ENCODE data around the gene LIME1.

The LIME1 gene, protein sequence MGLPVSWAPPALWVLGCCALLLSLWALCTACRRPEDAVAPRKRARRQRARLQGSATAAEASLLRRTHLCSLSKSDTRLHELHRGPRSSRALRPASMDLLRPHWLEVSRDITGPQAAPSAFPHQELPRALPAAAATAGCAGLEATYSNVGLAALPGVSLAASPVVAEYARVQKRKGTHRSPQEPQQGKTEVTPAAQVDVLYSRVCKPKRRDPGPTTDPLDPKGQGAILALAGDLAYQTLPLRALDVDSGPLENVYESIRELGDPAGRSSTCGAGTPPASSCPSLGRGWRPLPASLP

DNA sequence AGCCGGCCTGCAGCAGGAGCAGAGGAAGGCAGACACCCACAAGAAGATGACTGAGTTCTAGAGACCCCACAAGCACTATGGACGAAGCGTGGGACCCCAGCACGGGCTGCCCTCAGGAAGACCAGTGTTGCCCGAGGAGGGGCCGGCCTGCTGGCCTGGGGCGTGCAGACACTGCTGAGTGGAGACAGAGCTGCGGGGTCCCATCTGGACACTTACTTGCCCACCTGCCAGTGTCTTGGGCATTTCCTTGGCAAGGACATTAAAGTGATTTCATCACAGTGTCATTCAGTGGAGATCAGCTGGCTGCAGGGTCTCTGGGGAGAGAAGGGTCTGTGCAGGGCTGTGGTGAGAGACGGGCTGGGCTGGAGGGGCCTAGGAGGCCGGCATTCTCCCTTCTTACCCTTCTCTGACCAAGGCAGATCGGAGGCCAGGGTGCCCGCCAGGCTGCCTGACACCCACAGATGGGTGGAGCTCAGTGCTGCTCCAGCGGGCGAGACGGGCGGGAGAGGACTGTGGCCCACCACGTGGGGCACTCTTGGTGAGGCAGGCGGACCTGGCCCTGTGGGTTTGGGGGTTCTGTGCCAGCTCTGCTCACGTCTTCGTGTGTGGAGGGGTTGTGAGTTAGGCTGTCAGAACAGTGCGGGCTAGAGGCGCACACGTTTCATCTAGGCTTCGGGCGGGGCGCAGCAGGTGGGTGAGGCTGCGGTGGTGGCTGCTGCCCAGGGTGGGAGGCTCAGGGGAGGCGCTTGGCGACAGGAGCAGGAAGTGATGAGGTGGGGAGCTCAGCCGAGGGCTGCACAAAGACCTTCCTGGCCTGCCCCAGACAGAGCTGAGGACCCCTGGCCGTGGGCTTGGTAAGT is at the start of gene LIME1:
Gene LIME1 (plus strand): TSS at position 806 of the 860 bp plus-strand sequence. CDS start 886 bp downstream, outside the sequence.
- DNase-seq, result no peak

DNA sequence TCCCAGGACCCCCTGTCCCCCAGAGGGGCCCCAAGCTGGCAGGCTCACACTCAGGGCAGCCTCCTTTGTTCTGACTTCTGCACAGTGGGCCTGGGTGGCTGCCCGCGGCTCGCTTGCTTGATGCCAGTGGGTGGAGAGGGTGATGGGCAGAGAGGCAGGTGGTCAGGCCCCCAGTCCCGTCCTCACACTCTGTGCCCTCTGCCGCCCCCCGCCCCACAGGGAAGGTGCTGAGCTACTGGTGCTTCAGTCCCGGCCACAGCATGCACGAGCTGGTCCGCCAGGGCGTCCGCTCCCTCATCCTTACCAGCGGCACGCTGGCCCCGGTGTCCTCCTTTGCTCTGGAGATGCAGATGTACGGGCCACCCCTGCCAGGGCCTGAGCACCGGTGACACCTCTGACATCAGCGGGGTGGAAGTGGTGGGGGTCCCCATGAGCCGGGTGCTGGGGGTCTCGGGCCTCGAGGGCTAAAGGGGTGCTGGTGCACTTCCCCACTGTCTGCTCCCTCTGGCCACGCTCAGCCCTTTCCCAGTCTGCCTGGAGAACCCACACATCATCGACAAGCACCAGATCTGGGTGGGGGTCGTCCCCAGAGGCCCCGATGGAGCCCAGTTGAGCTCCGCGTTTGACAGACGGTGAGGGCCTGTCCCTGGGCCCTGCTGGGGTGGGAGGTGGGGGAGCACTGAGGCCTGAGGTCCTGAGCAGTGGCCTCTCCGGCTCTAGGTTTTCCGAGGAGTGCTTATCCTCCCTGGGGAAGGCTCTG is 48.9 kb upstream of the LIME1 start:
- DNase-seq, result no peak

DNA sequence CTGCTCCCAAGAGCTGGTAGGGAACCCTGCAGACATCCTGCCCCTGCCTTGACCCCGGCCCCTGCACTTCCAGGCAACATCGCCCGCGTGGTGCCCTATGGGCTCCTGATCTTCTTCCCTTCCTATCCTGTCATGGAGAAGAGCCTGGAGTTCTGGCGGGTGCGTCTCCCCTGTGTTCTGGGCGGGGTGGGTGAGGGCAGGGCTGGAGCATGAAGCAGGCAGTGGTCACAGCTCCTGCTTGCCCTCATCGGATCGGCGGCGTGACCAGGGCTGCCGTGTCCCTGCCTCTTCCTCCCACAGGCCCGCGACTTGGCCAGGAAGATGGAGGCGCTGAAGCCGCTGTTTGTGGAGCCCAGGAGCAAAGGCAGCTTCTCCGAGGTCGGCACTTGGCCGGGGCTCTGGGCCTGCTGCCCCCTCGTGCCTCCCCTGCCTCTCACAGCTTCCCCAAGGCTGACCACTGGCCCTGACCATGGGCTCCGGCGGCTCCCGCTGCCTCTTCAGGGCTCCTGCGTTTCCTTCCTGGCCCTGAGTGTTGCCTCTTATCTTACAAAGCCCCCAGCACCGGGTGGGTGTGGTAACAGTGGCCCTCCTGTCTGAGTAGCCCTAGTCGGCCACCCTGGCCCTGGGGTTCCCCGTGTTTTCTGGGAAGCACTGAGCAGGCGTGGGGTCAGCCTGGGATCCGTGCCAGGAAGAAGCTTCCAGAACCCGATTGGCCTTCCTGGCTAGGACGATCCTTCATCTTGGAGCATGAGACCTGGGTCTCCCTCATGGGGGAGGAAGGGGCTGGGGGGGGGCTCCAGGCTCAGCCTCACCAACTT is 48.0 kb upstream of the LIME1 start:
- DNase-seq, result no peak

DNA sequence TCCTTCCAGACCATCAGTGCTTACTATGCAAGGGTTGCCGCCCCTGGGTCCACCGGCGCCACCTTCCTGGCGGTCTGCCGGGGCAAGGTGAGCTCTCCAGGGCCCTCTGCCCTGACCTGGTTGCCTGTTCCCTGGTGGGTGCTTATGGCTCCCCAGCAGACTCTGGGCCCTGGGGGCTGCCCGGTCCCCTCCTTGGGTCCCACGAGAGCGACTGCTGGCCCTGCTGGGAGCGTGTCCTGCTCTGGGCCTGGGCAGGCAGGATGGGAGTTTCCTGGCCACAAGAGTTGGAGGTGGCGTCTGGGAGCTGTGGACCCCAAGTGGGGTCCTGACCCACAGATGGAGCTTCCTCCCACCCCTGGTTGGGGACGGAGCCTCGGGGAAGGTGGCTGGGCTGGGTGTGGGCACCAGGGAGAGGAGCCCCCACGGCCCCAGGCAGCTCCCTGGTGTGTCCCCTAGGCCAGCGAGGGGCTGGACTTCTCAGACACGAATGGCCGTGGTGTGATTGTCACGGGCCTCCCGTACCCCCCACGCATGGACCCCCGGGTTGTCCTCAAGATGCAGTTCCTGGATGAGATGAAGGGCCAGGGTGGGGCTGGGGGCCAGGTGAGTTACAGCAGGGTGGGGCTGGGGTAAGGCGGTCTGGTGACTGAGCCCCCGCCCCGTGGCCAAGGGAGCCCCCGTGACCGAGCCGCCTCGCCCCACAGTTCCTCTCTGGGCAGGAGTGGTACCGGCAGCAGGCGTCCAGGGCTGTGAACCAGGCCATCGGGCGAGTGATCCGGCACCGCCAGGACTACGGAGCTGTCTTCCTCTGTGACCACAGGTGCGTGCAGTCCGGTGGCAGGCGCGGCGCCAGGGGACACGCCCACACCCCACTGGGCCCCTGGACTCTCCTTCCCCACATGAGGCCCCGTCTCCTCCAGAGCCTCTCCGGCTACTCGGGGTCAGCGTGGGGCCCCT is 47.1 kb upstream of the LIME1 start:
- DNase-seq, result no peak

DNA sequence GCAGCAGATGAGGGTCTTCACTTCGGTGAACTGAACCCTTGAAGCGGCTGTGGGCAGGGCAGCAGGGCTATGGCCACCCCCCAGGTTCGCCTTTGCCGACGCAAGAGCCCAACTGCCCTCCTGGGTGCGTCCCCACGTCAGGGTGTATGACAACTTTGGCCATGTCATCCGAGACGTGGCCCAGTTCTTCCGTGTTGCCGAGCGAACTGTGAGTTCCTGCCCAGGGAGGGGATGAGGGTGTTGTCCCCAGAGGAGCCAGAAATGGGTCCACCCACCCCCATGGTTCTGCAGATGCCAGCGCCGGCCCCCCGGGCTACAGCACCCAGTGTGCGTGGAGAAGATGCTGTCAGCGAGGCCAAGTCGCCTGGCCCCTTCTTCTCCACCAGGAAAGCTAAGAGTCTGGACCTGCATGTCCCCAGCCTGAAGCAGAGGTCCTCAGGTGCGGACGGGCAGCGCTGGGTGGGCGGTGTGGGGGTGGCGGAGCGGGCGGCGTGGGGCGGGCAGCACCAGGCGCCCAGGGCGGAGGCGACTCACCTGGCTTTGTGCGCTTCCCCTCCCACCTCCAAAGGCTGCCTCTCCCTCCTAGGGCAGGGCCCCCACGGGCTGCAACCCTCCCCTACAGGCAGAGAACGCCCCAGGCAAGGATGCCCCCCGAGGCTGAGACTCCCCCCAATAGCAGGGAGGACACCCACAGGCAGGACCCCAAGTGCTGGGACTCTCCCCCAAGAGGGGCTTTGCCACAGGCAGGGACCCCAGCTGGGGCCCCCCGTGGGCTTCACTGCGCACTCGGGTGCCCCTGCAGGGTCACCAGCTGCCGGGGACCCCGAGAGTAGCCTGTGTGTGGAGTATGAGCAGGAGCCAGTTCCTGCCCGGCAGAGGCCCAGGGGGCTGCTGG is 46.2 kb upstream of the LIME1 start:
- DNase-seq, result no peak

DNA sequence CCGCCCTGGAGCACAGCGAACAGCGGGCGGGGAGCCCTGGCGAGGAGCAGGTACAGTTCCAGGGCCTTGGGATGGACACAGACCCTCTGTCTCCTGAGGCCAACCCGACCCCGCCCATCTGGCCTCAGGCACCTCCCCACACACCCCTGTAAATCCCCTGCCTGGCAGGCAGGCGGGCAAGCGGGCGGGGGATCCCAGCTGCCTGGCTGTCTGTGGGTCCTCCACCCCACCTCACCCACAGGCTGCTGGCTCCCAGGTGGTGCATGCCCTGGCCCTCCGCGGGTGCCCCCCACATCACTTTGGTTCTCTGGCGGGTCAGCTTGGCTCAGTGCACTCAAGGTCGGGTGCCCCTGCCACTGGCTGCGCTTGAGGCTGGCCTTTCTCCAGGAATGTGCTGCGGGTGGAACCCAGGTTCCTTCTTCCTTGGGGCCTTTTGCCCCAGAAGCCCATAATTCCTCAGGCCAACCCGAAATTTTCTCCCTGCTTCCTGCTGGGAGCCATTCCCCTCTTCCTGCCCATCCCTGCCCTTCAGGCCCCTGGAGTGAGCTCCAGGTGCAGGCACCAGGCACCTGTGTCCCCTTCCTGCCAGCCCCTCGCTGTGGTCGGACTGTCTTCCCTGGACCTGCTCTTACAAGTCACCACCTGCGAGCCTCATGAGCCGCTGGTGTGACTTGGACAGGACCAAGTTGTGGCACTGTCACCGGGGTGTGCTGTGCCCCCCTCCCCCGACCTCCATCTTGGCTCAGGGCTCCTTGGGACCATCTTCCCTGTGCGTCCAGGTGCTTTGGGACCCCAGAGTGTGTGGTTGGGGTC is 45.4 kb upstream of the LIME1 start:
- no peak for DNase-seq

DNA sequence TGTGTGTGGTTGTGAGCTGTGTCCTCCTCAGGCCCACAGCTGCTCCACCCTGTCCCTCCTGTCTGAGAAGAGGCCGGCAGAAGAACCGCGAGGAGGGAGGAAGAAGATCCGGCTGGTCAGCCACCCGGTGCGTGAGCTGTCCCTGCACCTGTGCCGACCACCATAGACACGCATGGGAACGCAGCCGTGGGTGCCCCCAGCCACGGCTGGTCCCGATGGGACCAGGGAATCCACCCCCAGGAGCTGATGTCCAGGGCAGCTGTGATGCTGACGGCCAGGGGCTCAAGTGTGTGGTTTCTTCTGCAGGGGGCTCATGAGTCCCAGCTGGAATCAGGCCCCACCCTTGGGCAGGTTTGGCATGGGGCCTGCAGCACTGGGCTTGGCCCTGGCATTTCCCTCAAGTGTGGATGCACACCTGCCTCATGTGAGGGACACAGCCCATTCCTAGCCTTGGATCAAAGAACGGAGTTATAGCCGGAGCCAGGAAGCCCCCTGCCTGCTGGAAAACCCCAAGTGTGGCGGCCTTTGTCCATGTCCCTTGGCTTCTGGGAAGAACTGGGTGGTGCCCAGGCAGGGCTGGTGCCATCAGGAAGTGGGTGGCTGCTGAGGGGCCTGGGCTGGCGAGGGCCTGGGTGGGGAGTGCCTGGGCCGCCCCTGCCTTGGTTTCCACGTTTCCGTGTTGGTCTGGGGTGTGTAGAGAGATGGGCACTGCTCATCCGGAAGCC is 44.6 kb upstream of the LIME1 start:
- no peak for DNase-seq

DNA sequence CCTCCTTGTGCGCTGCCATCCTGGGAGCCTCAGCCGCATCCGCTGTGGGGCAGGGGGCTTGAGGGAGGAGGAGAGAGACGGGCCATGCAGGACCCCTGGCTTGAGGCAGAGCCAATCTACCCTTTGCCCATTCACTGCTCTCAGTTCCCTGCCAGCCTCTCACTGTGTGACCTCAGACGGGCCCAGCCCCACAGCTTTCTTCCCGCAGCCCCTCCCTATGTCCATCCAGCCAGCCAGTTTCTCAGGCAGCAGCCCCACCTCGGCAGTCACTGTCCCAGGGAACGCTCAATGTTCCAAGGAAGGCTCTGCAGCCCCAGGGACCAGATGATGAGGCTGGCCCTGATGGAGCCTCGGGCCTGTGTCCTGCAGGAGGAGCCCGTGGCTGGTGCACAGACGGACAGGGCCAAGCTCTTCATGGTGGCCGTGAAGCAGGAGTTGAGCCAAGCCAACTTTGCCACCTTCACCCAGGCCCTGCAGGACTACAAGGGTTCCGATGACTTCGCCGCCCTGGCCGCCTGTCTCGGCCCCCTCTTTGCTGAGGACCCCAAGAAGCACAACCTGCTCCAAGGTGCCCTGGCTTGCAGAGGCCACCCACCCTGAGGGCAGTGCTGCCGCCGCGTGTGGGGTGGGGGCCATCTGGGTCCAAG is 43.9 kb upstream of the LIME1 start:
- no peak for DNase-seq

DNA sequence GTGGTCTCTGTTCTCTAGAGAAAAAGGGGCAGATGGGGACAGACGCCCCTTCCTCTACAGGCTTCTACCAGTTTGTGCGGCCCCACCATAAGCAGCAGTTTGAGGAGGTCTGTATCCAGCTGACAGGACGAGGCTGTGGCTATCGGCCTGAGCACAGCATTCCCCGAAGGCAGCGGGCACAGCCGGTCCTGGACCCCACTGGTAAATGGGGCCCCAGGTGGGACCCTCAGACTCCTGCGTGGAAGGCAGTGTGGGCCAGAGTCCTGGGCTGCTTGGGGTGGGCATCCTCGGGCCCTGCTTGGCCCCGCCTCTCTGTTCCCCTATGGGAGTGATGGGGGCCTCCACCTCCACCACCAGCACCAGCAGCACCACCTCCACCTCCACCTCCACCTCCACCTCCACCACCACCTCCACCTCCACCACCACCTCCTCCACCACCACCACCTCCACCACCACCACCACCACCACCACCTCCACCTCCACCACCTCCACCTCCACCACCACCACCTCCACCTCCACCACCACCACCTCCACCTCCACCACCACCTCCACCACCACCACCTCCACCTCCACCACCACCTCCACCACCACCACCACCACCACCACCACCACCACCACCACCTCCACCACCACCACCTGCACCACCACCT is 43.3 kb upstream of the LIME1 start:
- no peak for DNase-seq

DNA sequence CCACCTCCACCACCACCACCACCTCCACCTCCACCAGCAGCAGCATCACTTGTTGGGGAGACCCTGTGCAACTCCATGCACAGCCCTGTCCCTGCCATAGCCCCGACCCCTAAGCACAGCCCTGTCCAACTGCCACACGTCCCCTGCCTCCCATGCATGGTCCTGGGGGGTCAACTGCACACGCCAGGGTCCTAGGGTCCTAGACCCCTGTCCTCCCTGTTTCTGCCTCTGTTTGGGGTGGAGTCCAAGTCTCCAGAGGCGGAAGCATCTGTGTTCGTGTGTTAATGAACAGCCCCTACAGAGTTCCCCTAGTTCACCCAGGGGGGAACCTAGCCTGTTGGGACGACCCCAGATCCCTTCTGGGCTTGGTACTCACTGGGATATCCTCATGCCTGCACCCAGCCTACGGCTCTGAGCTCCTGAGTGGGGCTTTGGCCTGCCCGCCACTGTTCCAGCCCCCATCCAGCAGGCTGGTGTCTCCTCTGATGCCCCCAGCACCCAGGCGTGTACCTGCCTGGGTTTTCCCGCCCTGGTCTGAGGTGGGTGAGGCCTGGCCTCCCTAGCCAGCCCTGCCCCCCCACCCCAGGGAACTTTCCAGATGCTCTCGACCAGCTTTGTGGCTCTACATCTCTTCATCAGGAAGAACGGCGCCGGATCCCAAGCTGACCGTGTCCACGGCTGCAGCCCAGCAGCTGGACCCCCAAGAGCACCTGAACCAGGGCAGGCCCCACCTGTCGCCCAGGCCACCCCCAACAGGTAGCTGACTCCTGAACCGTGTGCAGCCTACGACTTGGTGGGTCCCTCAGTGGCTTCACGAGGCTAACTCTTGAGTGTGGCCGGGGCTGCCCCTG is 42.5 kb upstream of the LIME1 start:
- no peak for DNase-seq

DNA sequence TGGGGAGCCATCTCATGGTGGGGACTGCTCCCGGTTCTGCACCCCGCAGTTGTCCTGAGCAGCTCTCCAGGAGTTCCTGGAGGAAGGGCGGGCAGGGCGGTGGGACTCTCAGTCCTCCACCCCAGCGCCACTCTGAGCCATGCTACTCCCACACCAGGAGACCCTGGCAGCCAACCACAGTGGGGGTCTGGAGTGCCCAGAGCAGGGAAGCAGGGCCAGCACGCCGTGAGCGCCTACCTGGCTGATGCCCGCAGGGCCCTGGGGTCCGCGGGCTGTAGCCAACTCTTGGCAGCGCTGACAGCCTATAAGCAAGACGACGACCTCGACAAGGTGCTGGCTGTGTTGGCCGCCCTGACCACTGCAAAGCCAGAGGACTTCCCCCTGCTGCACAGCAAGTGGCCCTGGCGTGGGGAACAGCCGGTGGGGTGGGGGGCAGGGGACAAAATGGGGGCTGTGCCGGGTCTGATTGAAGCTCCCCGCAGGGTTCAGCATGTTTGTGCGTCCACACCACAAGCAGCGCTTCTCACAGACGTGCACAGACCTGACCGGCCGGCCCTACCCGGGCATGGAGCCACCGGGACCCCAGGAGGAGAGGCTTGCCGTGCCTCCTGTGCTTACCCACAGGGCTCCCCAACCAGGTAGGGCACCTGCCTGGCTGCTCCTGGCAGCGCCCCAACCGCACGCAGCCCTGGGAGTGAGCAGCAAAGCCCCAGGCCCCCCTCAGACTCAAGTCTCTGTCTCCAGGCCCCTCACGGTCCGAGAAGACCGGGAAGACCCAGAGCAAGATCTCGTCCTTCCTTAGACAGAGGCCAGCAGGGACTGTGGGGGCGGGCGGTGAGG is 41.7 kb upstream of the LIME1 start:
- DNase-seq, result no peak

DNA sequence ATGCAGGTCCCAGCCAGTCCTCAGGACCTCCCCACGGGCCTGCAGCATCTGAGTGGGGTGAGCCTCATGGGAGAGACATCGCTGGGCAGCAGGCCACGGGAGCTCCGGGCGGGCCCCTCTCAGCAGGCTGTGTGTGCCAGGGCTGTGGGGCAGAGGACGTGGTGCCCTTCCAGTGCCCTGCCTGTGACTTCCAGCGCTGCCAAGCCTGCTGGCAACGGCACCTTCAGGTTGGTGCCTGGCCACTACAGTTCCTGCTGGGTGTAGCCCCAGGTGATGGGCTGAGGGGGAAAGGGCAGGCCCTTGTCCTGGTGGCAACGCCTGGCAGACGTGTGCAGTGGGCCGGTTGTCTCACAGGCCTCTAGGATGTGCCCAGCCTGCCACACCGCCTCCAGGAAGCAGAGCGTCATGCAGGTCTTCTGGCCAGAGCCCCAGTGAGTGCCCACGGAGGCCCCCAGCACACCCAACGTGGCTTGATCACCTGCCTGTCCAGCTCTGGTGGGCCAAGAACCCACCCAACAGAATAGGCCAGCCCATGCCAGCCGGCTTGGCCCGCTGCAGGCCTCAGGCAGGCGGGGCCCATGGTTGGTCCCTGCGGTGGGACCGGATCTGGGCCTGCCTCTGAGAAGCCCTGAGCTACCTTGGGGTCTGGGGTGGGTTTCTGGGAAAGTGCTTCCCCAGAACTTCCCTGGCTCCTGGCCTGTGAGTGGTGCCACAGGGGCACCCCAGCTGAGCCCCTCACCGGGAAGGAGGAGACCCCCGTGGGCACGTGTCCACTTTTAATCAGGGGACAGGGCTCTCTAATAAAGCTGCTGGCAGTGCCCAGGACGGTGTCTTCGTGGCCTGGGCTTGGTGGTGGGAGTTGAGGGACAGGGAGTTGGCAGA is 40.8 kb upstream of the LIME1 start:
- no peak for DNase-seq

DNA sequence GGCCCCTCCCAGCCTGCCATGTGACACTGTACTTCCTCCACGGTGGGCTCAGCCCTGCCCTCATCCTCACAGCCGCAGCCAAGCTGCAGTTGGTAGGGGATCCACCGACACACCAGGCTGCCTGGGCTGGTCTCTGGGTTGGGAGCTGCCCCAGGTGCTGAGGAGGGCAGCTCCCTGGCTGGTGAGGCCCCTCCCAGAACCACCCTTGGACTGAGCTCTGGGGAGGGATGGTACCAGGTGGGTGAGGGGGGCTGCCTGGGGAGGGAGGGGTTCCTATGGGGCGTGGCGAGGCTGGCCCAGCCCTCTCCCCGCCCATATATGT is 40.2 kb upstream of the LIME1 start:
- DNase-seq, result no peak

DNA sequence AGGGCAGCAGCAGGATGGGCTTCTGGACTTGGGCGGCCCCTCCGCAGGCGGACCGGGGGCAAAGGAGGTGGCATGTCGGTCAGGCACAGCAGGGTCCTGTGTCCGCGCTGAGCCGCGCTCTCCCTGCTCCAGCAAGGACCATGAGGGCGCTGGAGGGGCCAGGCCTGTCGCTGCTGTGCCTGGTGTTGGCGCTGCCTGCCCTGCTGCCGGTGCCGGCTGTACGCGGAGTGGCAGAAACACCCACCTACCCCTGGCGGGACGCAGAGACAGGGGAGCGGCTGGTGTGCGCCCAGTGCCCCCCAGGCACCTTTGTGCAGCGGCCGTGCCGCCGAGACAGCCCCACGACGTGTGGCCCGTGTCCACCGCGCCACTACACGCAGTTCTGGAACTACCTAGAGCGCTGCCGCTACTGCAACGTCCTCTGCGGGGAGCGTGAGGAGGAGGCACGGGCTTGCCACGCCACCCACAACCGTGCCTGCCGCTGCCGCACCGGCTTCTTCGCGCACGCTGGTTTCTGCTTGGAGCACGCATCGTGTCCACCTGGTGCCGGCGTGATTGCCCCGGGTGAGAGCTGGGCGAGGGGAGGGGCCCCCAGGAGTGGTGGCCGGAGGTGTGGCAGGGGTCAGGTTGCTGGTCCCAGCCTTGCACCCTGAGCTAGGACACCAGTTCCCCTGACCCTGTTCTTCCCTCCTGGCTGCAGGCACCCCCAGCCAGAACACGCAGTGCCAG is 39.7 kb upstream of the LIME1 start, which contains the start of gene TNFRSF6B:
Gene TNFRSF6B (plus strand): TSS at position 25 of the 729 bp plus-strand sequence. CDS start 116 bp downstream, at position 141.
- DNase-seq, result no peak
